Fibroblast of pulmonary artery (primary cell): ENCODE measurements around the gene PTDSS2.

Experiments used
- DNase-seq: peaks from one replicate; pipeline ENCODE4 v3.0.0-alpha.2; 2010; ENCODE audit warnings: low read depth
- H3K4me3 ChIP-seq: replicated peaks from 2 replicates; pipeline ENCODE4 v1.5.1; 2011; ENCODE audit warnings: low read depth, mild to moderate bottlenecking, control low read depth, low read length, moderate library complexity
- TF ChIP-seq, protein P1 (sequence below): IDR thresholded peaks from 2 replicates; pipeline ENCODE4 v1.5.1; 2011; ENCODE audit warnings: mild to moderate bottlenecking, control low read depth, low read length, inconsistent platforms; ENCODE audit errors: missing control alignments

PTDSS2 gene

DNA sequence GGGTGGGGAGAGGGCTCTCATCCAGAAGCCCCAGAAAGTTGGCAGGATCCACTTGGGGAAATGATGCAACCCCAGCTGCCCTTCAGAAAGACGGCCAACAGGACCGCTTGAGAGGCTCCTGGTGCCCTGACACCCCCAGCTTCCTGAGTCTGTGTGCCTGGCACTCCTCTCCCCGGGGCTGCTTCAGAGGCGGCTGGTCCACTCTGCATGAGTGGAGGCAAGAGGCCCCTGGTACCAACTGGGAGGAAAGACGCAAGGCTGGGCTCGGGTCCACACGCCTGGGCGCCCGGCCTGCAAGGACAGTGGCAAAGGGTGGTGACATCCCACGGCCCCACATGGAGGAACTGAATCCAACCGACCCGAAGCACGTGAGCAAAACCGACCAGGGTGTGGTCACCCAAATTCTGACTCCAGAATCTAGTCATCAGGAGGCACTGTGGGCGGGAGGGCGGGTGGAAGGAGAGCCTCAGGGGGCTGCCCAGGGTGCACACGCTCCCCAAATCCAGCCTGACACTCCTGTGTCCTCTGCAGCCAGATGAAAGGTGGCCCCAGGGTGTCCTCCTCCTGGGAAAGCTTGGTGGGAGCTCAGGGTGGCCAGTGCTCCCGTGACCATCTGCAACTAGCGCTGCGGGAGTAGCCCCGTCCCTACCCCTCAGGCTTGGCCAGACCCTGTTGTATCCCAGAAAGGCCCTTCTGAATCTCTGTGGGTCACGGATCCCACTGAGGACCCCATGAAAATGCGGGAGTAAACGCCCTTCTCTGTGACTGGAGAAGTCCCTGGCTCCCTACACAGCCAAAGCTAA is 53.3 kb downstream of the PTDSS2 start:
- TF ChIP-seq, protein P1, sequence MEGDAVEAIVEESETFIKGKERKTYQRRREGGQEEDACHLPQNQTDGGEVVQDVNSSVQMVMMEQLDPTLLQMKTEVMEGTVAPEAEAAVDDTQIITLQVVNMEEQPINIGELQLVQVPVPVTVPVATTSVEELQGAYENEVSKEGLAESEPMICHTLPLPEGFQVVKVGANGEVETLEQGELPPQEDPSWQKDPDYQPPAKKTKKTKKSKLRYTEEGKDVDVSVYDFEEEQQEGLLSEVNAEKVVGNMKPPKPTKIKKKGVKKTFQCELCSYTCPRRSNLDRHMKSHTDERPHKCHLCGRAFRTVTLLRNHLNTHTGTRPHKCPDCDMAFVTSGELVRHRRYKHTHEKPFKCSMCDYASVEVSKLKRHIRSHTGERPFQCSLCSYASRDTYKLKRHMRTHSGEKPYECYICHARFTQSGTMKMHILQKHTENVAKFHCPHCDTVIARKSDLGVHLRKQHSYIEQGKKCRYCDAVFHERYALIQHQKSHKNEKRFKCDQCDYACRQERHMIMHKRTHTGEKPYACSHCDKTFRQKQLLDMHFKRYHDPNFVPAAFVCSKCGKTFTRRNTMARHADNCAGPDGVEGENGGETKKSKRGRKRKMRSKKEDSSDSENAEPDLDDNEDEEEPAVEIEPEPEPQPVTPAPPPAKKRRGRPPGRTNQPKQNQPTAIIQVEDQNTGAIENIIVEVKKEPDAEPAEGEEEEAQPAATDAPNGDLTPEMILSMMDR = no peak
- DNase-seq = peak; percentile 76
- peak overlapping the region; percentile 94 for H3K4me3 ChIP-seq

DNA sequence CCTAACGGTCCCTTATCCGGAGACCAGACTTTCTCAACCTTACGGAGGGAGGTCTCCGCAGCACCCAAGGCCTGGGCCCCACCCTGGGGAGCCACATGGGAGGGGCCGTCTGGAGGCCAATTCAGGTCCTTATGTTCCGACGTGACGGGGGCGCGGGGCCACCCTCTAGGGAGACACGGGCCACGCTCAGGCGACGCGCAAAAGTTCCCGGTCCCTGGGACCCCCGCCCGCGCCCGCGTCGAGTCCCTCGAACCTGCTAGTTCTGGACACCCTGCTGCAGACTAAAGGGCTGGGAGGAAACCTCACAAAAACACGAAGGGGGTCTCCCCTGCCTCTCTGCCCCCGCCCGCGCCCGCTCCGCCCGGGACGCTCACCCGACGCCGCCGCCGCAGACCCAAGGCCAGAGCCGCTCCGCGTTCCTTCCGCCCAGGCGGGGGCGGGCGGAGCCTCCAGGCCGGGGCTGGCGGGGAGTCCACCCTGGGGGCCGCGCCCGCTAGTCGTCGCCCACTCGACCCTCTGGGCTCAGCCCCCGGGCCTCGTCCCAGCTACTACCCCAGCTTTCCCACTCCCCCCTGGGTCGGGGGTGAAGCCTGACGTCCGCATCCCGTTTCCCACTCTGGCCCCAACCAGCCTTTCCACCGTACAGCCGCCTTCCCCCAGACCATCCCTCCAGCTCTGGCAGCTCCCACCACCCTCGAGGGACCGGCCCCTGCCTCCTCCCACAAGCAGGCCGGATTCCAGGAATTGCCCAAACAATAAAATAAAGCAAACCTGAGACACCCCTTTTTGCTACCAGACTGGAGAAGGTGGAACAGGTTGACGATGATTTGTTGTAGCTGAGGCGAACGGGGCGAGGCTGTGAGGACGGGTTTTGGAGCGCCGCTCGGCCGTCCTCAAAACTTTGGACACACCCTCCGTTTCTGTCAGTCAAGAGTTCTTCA is 54.2 kb downstream of the PTDSS2 start:
- peak; percentile 69 for DNase-seq
- TF ChIP-seq, protein P1 = no peak
- H3K4me3 ChIP-seq = peak overlapping the region; percentile 94

DNA sequence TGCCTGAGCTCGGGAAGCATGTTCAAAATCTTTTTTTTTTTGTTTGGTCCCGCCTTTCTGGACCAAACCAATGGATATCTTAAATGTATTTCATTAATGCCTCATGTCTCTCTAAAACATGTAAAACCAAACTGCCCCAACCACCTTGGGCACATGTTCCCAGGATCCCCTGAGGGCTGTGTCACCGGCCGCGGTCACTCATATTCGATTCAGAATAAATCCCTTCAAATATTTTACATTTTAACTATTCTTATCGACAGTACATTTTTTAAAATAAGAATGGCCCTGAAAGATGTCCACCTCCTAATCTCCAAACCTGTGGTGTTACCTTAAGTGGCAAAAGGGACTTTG is 54.9 kb downstream of the PTDSS2 start:
- H3K4me3 ChIP-seq = peak overlapping the region; percentile 94
- TF ChIP-seq, protein P1 = no peak
- no peak for DNase-seq

DNA sequence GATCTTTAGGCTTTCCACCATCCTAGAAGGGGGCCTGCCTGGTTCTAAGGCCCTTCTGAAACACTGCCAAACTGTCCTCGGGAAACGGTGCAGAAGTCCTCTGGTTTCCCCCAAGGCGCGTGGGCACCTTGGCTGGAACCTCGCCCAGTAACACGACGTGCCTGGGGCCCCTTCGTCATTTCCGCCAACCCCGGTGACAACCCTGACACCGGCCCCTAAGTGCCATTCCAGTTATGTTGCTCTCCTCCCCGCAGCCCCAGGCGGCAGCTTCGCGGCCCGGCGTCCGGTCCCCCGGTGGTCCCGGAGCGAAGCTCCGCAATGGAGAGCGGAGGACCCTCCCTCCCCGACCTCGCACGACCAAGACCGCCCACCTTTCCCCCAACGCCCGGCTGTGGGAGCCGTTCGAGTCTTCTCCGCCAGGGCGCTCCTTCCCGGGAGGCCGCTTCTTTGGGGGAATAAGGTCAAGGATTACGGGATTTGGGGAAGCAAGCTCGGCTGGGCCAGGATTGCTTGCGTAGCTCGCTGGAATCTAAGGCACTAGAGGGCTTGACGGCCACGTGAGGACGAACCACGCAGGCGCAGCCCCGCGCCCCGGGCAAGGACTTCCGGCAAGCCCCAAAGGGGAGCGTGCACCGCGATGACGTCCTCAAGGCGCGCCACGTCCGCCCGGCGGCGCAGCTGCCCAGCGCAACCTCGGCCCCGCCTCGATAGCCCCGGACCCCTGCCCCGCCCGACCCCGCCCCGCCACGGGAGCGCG is 56.3 kb downstream of the PTDSS2 start:
- H3K4me3 ChIP-seq = peak overlapping the region; percentile 94
- DNase-seq = peak; percentile 99
- TF ChIP-seq, protein P1 = no peak

DNA sequence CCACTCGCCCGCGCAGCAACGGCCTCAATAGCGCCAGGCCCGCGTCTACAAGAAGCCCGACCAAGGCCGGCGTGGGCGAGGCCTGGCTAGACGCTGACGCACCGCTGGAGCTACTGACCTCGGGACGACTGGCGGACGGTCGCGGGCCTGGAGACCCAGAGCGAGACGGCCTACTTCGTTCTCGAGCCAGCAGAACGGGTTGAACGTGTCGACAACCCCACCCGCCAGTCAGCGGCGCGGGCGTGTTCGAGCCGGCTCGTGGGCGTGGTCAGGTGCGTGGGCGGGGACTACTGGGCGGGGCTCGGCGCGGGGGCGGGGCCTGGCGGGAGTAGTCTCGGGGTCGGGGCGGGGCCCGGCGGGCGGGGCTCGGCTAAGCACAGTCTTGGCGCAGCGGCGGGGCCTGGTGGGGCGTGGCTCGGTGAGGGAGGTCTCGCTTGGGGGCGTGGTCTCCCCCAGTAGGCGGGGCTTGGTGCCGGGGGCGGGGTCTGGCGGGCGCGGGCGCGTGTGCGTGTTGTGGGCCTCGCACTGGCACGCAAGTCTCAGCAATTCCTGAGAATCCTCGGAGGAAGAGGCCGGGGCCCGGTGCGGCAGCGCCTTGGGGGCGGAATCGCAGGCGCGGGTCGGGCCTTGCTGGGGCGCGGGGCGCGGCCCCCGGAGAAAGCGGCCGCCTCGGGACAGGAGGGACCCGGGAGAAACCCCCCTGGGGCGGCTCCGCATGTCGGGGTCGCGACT is 57.1 kb downstream of the PTDSS2 start, which contains the start of gene RNH1:
TSS of gene RNH1 (minus strand) at position 248 of the 732 bp plus-strand sequence. CDS start 5,080 bp downstream, outside the sequence.
- TF ChIP-seq, protein P1 = no peak
- DNase-seq = peak; percentile 97
- peak within 1 kb of the TSS; percentile 94 for H3K4me3 ChIP-seq
